Measurements from ENCODE around the gene EHD1.
"Not testable (repeated sequence)": the region's sequence is repeated elsewhere in the genome, so short reads cannot be mapped to it uniquely, and the experiment has no call there.

EHD1 gene

GRCh38 chr11:64834723-64835615 lies 43.5 kb downstream of the EHD1 start:
- in situ Hi-C loops (cut with HindIII; ENCODE audit: low sequenced_read_pairs): no loop called here

GRCh38 chr11:64834031-64834722 lies 44.2 kb downstream of the EHD1 start:
- in situ Hi-C loops (cut with HindIII; ENCODE audit: low sequenced_read_pairs): no loop called here

- in situ Hi-C loops (cut with HindIII; ENCODE audit: low sequenced_read_pairs): no loop called here
Measured at GRCh38 chr11:64833509-64833908, 44.9 kb downstream of the EHD1 start.

- in situ Hi-C loops (cut with HindIII; ENCODE audit: low sequenced_read_pairs): no loop called here
Measured at GRCh38 chr11:64833198-64833502, 45.3 kb downstream of the EHD1 start.

- in situ Hi-C loops (cut with HindIII; ENCODE audit: low sequenced_read_pairs): no loop called here
Measured at GRCh38 chr11:64832467-64833197, 45.8 kb downstream of the EHD1 start.

GRCh38 chr11:64831411-64831891 lies 47.0 kb downstream of the EHD1 start:
- in situ Hi-C loops (cut with HindIII; ENCODE audit: low sequenced_read_pairs): no loop called here

- in situ Hi-C loops (cut with HindIII; ENCODE audit: low sequenced_read_pairs): no loop called here
Measured at GRCh38 chr11:64829536-64830251, 48.7 kb downstream of the EHD1 start.

- in situ Hi-C loops (cut with HindIII; ENCODE audit: low sequenced_read_pairs): no loop called here
Measured at GRCh38 chr11:64827451-64827839, 51.0 kb downstream of the EHD1 start.

GRCh38 chr11:64826578-64827450 lies 51.6 kb downstream of the EHD1 start:
- in situ Hi-C loops (cut with HindIII; ENCODE audit: low sequenced_read_pairs): no loop called here

- in situ Hi-C loops (cut with HindIII; ENCODE audit: low sequenced_read_pairs): no loop called here
Measured at GRCh38 chr11:64826062-64826461, 52.4 kb downstream of the EHD1 start.

GRCh38 chr11:64823568-64824119 lies 54.8 kb downstream of the EHD1 start:
- in situ Hi-C loops (cut with HindIII; ENCODE audit: low sequenced_read_pairs): no loop called here

GRCh38 chr11:64817476-64817875 lies 60.9 kb downstream of the EHD1 start:
- in situ Hi-C loops (cut with HindIII; ENCODE audit: low sequenced_read_pairs): no loop called here

GRCh38 chr11:64815433-64815832 lies 63.0 kb downstream of the EHD1 start:
- in situ Hi-C loops (cut with HindIII; ENCODE audit: low sequenced_read_pairs): not testable (repeated sequence)

- in situ Hi-C loops (cut with HindIII; ENCODE audit: low sequenced_read_pairs): no loop called here
Measured at GRCh38 chr11:64814712-64815187, 63.7 kb downstream of the EHD1 start.

GRCh38 chr11:64813826-64814225 lies 64.6 kb downstream of the EHD1 start:
- in situ Hi-C loops (cut with HindIII; ENCODE audit: low sequenced_read_pairs): no loop called here

- in situ Hi-C loops (cut with HindIII; ENCODE audit: low sequenced_read_pairs): no loop called here
Measured at GRCh38 chr11:64810891-64811272, 67.5 kb downstream of the EHD1 start.

GRCh38 chr11:64810271-64810890 lies 68.0 kb downstream of the EHD1 start, which contains the start of gene MEN1:
Gene MEN1, minus strand, starts transcription at chr11:64810551. Its CDS starts 442 bp downstream, at chr11:64810109.
- in situ Hi-C loops (cut with HindIII; ENCODE audit: low sequenced_read_pairs): no loop called here

GRCh38 chr11:64809781-64810241 lies 68.6 kb downstream of the EHD1 start:
- in situ Hi-C loops (cut with HindIII; ENCODE audit: low sequenced_read_pairs): no loop called here

GRCh38 chr11:64805481-64805880 lies 72.9 kb downstream of the EHD1 start:
- in situ Hi-C loops (cut with HindIII; ENCODE audit: low sequenced_read_pairs): no loop called here

All from endothelial cell of hepatic sinusoid (primary cell).